Activated CD4-positive, alpha-beta T cell treated with anti-CD3 and anti-CD28 coated beads, Interleukin-2, amount 10 ng/mL, durations not matched to agents 24 days and 14 days (primary cell): ENCODE results near the gene SPG11. TPM values are rescaled to one million over a fixed set of nuclear protein-coding genes. Genes with fewer than 3 reads are reported as not detected.
"Not testable (repeated sequence)": the region's sequence is repeated elsewhere in the genome, so short reads cannot be mapped to it uniquely, and the experiment has no call there.

Experiments
- DNase-seq: peaks from one replicate; pipeline ENCODE4 v3.0.0; 2022
- H3K27ac Mint-ChIP-seq: one replicate; pipeline ENCODE4 v1.8.0; 2022; ENCODE audit warnings: mild to moderate bottlenecking, mixed read lengths
- H3K27me3 Mint-ChIP-seq: one replicate; pipeline ENCODE4 v1.8.0; 2022; ENCODE audit warnings: mixed read lengths
- H3K36me3 Mint-ChIP-seq: one replicate; pipeline ENCODE4 v1.8.0; 2022; ENCODE audit warnings: low read depth, mild to moderate bottlenecking, mixed read lengths
- H3K4me1 Mint-ChIP-seq: one replicate; pipeline ENCODE4 v1.8.0; 2021; ENCODE audit warnings: mixed read lengths
- H3K4me3 Mint-ChIP-seq: one replicate; pipeline ENCODE4 v1.8.0; 2022; ENCODE audit warnings: mild to moderate bottlenecking, moderate library complexity, mixed read lengths
- H3K9me3 Mint-ChIP-seq: one replicate; pipeline ENCODE4 v1.8.0; 2021; ENCODE audit warnings: mixed read lengths
- intact Hi-C: fragments of 100-400 bp; cut with micrococcal nuclease; formaldehyde crosslinking; loops from one replicate; pipeline ENCODE4 v1.15.1; 2023
- total RNA-seq: library from RNA; stranded (reverse); gene quantifications from 2 replicates; pipeline ENCODE4 v1.2.3, GENCODE V29; 2022

Gene SPG11
- total RNA-seq, 1 donor from 2014 or later: 68.0 TPM

GRCh38 chr15:44697014-44697413 lies 33.6 kb upstream of the SPG11 start:
- Mint-ChIP-seq H3K27me3 (peaks cover 15% of the 10 kb centered on the region), H3K27ac (no peak overlapping the region), H3K4me3 (no peak overlapping the region), H3K4me1 (peaks cover 19% of the 10 kb centered on the region), H3K9me3 (peaks cover 21% of the 10 kb centered on the region), H3K36me3 (peaks cover 15% of the 10 kb centered on the region)
- intact Hi-C loops: no loop called here
- no peak for DNase-seq

DNA sequence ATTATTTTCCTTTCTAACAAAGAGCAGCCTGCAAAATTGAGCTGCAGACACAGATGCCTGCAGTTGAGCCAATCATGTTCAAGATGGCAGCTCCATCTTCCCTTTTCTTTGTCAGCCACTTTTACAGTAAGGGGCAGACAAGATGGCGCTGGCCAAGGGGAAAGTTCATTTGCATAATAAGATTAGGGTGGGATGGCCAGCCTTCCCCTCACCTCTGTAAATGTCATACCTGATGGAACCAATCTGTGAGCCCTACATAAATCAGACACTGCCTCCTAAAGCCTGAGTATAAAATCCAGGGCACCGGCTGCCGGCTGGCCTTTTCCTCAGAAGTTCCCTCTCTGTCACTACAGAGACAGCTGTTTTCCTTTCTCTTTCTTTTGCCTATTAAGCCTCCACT lies 31.8 kb upstream of the SPG11 start:
- peaks cover 12% of the 10 kb centered on the region for H3K4me1 Mint-ChIP-seq
- intact Hi-C loops: no loop called here
- H3K4me3 Mint-ChIP-seq: no peak overlapping the region
- H3K36me3 Mint-ChIP-seq: peaks cover 5% of the 10 kb centered on the region
- DNase-seq: no peak
- peaks cover 15% of the 10 kb centered on the region for H3K27me3 Mint-ChIP-seq
- peaks cover 10% of the 10 kb centered on the region for H3K9me3 Mint-ChIP-seq
- H3K27ac Mint-ChIP-seq: no peak overlapping the region

DNA sequence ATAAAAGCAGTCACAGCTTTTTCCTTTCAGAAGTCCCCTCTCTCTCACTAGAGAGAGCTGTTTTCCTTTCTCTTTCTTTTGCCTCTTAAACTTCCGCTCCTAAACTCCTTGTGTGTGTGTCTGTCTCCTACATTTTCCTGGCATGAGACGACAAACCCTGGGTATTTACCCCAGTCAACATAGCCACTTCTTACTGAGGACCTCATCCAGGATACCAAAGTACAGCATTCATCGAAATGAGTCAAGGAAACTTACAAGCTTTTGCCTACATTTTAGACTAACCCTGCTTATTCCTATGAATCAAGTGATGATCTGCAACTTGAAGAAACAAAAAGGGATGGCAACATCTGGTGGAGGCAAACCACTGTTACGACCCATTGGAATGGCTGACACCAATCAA lies 31.0 kb upstream of the SPG11 start:
- no peak overlapping the region for H3K27ac Mint-ChIP-seq

GRCh38 chr15:44692659-44693058 lies 29.2 kb upstream of the SPG11 start:
- Mint-ChIP-seq H3K27ac (no peak overlapping the region), H3K36me3 (peaks cover 12% of the 10 kb centered on the region), H3K27me3 (peaks cover 4% of the 10 kb centered on the region), H3K4me3 (no peak overlapping the region), H3K4me1 (peaks cover 22% of the 10 kb centered on the region), H3K9me3 (peaks cover 13% of the 10 kb centered on the region)
- no peak for DNase-seq
- intact Hi-C loops: no loop called here

More for the DNA sequence above, 31.0 kb upstream of the SPG11 start:
- no peak overlapping the region for H3K4me3 Mint-ChIP-seq
- H3K27me3 Mint-ChIP-seq: peaks cover 11% of the 10 kb centered on the region
- intact Hi-C loops: no loop called here
- peaks cover 15% of the 10 kb centered on the region for H3K4me1 Mint-ChIP-seq
- H3K9me3 Mint-ChIP-seq: peaks cover 6% of the 10 kb centered on the region
- DNase-seq: no peak
- H3K36me3 Mint-ChIP-seq: peaks cover 5% of the 10 kb centered on the region

GRCh38 chr15:44690245-44690644 lies 26.8 kb upstream of the SPG11 start:
- peak; percentile 79 for DNase-seq
- H3K36me3 Mint-ChIP-seq: peaks cover 26% of the 10 kb centered on the region
- peaks cover 32% of the 10 kb centered on the region for H3K9me3 Mint-ChIP-seq
- H3K4me1 Mint-ChIP-seq: peaks cover 30% of the 10 kb centered on the region
- H3K4me3 Mint-ChIP-seq, H3K27ac Mint-ChIP-seq, intact Hi-C loops, H3K27me3 Mint-ChIP-seq: not testable (repeated sequence)

- peak overlapping the region; percentile 15 for H3K27ac Mint-ChIP-seq
- intact Hi-C loops, H3K27me3 Mint-ChIP-seq: not testable (repeated sequence)
These were observed 25.9 kb upstream of the SPG11 start for GRCh38 chr15:44689318-44689717.

GRCh38 chr15:44682809-44683682 lies 19.6 kb upstream of the SPG11 start:
- intact Hi-C loops: loop anchor here (1.0 kb wide), 2 partner anchors 20 to 27 kb away; partner anchors contain the start of gene SPG11
- peak overlapping the region; percentile 73 for H3K4me3 Mint-ChIP-seq

More at GRCh38 chr15:44689318-44689717, 25.9 kb upstream of the SPG11 start:
- Mint-ChIP-seq H3K4me1 (peaks cover 30% of the 10 kb centered on the region), H3K9me3 (peaks cover 35% of the 10 kb centered on the region), H3K36me3 (peaks cover 33% of the 10 kb centered on the region), H3K4me3 (peak overlapping the region; percentile 28)
- DNase-seq: not testable (repeated sequence)

DNA sequence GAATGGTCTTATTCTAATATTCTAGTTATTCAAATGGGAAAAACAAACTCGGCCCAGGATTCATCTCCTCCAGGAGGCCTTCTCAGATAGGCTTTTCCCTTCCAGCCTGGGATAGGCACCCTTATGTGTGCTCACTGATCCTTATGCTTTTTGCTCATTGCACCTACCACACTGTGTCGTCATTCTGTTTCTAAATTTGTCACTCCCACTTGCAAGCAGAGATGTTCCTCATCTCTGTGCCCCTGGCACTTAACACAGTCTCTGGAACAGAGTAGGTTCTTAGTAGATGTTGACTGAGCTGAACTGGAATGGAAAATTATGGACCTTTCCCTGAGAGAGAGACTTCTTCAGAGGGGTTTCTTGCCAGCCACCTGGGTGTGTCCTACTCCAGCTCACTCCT lies 18.7 kb upstream of the SPG11 start:
- Mint-ChIP-seq H3K36me3 (peaks cover 28% of the 10 kb centered on the region), H3K4me1 (peaks cover 64% of the 10 kb centered on the region), H3K27ac (peak overlapping the region; percentile 91), H3K9me3 (peaks cover 27% of the 10 kb centered on the region), H3K4me3 (peak overlapping the region; percentile 73), H3K27me3 (no peaks in the 10 kb centered on the region)
- no peak for DNase-seq
- intact Hi-C loops: no loop called here

More at GRCh38 chr15:44682809-44683682, 19.6 kb upstream of the SPG11 start:
- not testable (repeated sequence) for H3K27me3 Mint-ChIP-seq
- H3K27ac Mint-ChIP-seq: peak overlapping the region; percentile 91
- H3K36me3 Mint-ChIP-seq: peaks cover 34% of the 10 kb centered on the region
- DNase-seq: peak; percentile 94
- peaks cover 64% of the 10 kb centered on the region for H3K4me1 Mint-ChIP-seq
- peaks cover 34% of the 10 kb centered on the region for H3K9me3 Mint-ChIP-seq

DNA sequence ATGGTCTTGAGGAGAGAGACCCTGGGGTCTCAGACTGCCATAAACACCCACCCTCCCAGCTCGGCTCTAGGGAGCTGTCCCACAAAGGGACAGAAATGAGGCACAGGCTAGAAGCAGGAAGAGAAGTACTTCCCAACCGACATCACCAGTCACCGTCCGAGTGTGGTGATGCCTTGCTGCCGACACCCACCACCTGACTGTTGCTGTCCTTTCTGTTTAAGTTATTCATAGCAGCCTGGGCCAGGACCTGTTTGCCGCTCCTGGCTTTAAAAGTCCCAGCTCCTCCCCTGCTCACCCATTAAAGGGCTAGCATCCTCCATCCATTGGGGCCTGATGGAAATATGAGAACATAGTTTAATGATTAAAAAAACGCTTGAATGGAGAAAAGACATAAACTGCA lies 13.2 kb upstream of the SPG11 start:
- Mint-ChIP-seq H3K9me3 (peaks cover 6% of the 10 kb centered on the region), H3K27ac (peak overlapping the region; percentile 86), H3K36me3 (peaks cover 5% of the 10 kb centered on the region), H3K27me3 (no peaks in the 10 kb centered on the region), H3K4me1 (peaks cover 64% of the 10 kb centered on the region), H3K4me3 (peak overlapping the region; percentile 75)
- DNase-seq: peak; percentile 81
- intact Hi-C loops: loop anchor here (1.0 to 2.0 kb wide), 2 partner anchors 12 to 24 kb away; no protein-coding TSS in a partner anchor

GRCh38 chr15:44675911-44676310 lies 12.4 kb upstream of the SPG11 start:
- DNase-seq: peak; percentile 64
- intact Hi-C loops: loop anchor here (2.0 kb wide), 1 partner anchor 25 kb away; no protein-coding TSS in a partner anchor
- H3K4me3 Mint-ChIP-seq: peak overlapping the region; percentile 75
- H3K4me1 Mint-ChIP-seq: peaks cover 65% of the 10 kb centered on the region
- peaks cover 5% of the 10 kb centered on the region for H3K36me3 Mint-ChIP-seq
- peaks cover 6% of the 10 kb centered on the region for H3K9me3 Mint-ChIP-seq
- H3K27me3 Mint-ChIP-seq: no peaks in the 10 kb centered on the region
- peak overlapping the region; percentile 62 for H3K27ac Mint-ChIP-seq

DNA sequence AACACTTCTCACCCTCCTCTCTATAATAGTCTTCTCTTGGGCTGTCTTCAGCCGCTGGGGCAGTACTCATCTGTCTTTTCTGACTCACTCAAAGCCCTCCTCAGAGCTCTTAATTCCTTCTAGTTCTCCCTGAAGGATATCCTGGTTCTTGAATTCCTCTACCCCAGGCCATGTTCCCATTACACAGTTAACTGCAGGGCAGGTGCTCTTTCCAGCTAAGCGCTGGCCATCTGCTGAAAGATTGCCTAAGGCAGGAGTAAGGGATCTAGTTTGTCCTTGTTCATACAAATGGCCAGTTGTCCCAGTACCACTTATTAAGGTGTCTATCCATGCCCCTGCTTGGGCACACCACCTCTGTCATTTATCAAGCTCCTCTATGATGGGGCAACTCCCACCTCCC lies 10.2 kb upstream of the SPG11 start:
- DNase-seq: no peak
- H3K27me3 Mint-ChIP-seq: no peaks in the 10 kb centered on the region
- no peak overlapping the region for H3K27ac Mint-ChIP-seq
- intact Hi-C loops: no loop called here
- peaks cover 3% of the 10 kb centered on the region for H3K36me3 Mint-ChIP-seq
- no peak overlapping the region for H3K4me3 Mint-ChIP-seq
- H3K4me1 Mint-ChIP-seq: peaks cover 74% of the 10 kb centered on the region
- no peaks in the 10 kb centered on the region for H3K9me3 Mint-ChIP-seq

- Mint-ChIP-seq H3K4me1 (peaks cover 73% of the 10 kb centered on the region), H3K36me3 (peaks cover 7% of the 10 kb centered on the region), H3K9me3 (no peaks in the 10 kb centered on the region), H3K4me3 (no peak overlapping the region), H3K27ac (peak overlapping the region; percentile 42), H3K27me3 (no peaks in the 10 kb centered on the region)
- intact Hi-C loops: no loop called here
- no peak for DNase-seq
These were observed 6.9 kb upstream of the SPG11 start for GRCh38 chr15:44670087-44670950.

DNA sequence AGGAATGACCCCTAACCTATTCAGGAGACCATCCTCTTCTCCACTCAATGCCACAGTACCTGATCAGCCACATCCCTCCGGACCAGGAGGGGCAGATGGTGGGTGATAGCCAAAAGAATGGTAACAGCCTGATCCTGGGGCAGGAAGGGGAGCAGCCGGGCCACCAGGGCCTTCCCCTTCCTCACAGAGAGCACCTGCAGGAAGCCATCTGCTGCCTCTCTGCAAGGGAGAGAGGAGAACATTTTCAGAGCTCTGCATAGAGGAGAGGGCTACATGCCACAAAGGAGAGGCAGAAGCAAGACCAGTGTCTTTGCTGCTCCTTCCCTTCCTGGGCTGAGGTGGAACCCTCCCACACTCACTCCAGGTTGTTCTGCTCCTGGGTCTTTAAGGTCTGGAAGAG lies 5.5 kb upstream of the SPG11 start:
- Mint-ChIP-seq H3K27me3 (no peaks in the 10 kb centered on the region), H3K4me1 (peaks cover 78% of the 10 kb centered on the region), H3K9me3 (no peaks in the 10 kb centered on the region), H3K36me3 (peaks cover 7% of the 10 kb centered on the region), H3K27ac (peak overlapping the region; percentile 68), H3K4me3 (no peak overlapping the region)
- DNase-seq: peak; percentile 63
- intact Hi-C loops: no loop called here

- Mint-ChIP-seq H3K4me1 (peaks cover 72% of the 10 kb centered on the region), H3K27me3 (no peaks in the 10 kb centered on the region)
These were observed 3.5 kb upstream of the SPG11 start for GRCh38 chr15:44667039-44667360.

More at GRCh38 chr15:44667039-44667360, 3.5 kb upstream of the SPG11 start:
- intact Hi-C loops: no loop called here
- H3K9me3 Mint-ChIP-seq: no peaks in the 10 kb centered on the region
- H3K4me3 Mint-ChIP-seq: peak overlapping the region; percentile 86
- peaks cover 5% of the 10 kb centered on the region for H3K36me3 Mint-ChIP-seq
- H3K27ac Mint-ChIP-seq: peak overlapping the region; percentile 92
- peak; percentile 71 for DNase-seq
